SK-N-SH treated with all-trans-retinoic acid at 6 μM for 48 hours (cell line): ENCODE results near the gene FGF10.

Experiments used
- ATAC-seq: fragments of 200-7000 bp; cut with Tn5 transposase; 3 replicates; pipeline ENCODE4 v1.9.1; 2020; ENCODE audit warnings: mild to moderate bottlenecking, moderate library complexity
- ARNTL ChIP-seq: fragments of 450-650 bp; formaldehyde crosslinking; IDR thresholded peaks from 2 replicates; pipeline ENCODE4 v1.5.0; 2020; ENCODE audit warnings: low read depth, mild to moderate bottlenecking, moderate library complexity, borderline replicate concordance
- BACH2 ChIP-seq: fragments of 250-450 bp; sonication (Bioruptor Pico); IDR thresholded peaks from 2 replicates; pipeline ENCODE4 v1.9.0; 2021; ENCODE audit warnings: mild to moderate bottlenecking, borderline replicate concordance
- CREB5 ChIP-seq: fragments of 250-450 bp; sonication (Bioruptor Pico); IDR thresholded peaks from 2 replicates; pipeline ENCODE4 v1.5.1; 2020; ENCODE audit warnings: low read depth, mild to moderate bottlenecking, moderate library complexity
- CSDC2 ChIP-seq: fragments of 250-450 bp; sonication (Bioruptor Pico); IDR thresholded peaks from 2 replicates; pipeline ENCODE4 v1.5.0; 2020; ENCODE audit warnings: mild to moderate bottlenecking, moderate library complexity
- CSRNP3 ChIP-seq: fragments of 250-450 bp; sonication (Bioruptor Pico); IDR thresholded peaks from 2 replicates; pipeline ENCODE4 v1.5.1; 2021; ENCODE audit warnings: mild to moderate bottlenecking, moderate library complexity
- ESRRG ChIP-seq: fragments of 250-450 bp; sonication (Bioruptor Pico); IDR thresholded peaks from 2 replicates; pipeline ENCODE4 v1.6.1; 2021; ENCODE audit warnings: mild to moderate bottlenecking
- GLIS3 ChIP-seq: fragments of 250-450 bp; sonication (Bioruptor Pico); IDR thresholded peaks from 2 replicates; pipeline ENCODE4 v1.5.0; 2020; ENCODE audit warnings: mild to moderate bottlenecking, moderate library complexity
- ISL1 ChIP-seq: fragments of 250-450 bp; sonication (Bioruptor Pico); IDR thresholded peaks from 2 replicates; pipeline ENCODE4 v2.1.2; 2022; ENCODE audit warnings: mild to moderate bottlenecking, moderate library complexity
- OSR1 ChIP-seq: fragments of 250-450 bp; sonication (Bioruptor Pico); IDR thresholded peaks from 2 replicates; pipeline ENCODE4 v1.8.0; 2022; ENCODE audit warnings: moderate library complexity, mild to moderate bottlenecking, inconsistent platforms
- PPARA ChIP-seq: fragments of 250-450 bp; sonication (Bioruptor Pico); IDR thresholded peaks from 2 replicates; pipeline ENCODE4 v1.5.0; 2020; ENCODE audit warnings: mild to moderate bottlenecking, borderline replicate concordance
- RARB ChIP-seq: fragments of 250-450 bp; sonication (Bioruptor Pico); IDR thresholded peaks from 2 replicates; pipeline ENCODE4 v1.8.0; 2021; ENCODE audit warnings: mild to moderate bottlenecking, moderate library complexity
- SNAI2 ChIP-seq: fragments of 250-450 bp; sonication (Bioruptor Pico); IDR thresholded peaks from 2 replicates; pipeline ENCODE4 v1.5.0; 2020; ENCODE audit warnings: mild to moderate bottlenecking, moderate library complexity
- TOX ChIP-seq: fragments of 250-450 bp; sonication (Bioruptor Pico); IDR thresholded peaks from 2 replicates; pipeline ENCODE4 v1.8.0; 2021; ENCODE audit warnings: mild to moderate bottlenecking, moderate library complexity, borderline replicate concordance
- ZFP3 ChIP-seq: fragments of 250-450 bp; sonication (Bioruptor Pico); IDR thresholded peaks from 2 replicates; pipeline ENCODE4 v1.5.0; 2020; ENCODE audit warnings: mild to moderate bottlenecking, moderate library complexity
- ZFP30 ChIP-seq: fragments of 450-650 bp; formaldehyde crosslinking; IDR thresholded peaks from 2 replicates; pipeline ENCODE4 v1.5.0; 2022; ENCODE audit warnings: mild to moderate bottlenecking, moderate library complexity
- ZNF565 ChIP-seq: fragments of 450-650 bp; formaldehyde crosslinking; conservative IDR thresholded peaks from 2 replicates; pipeline ENCODE4 v1.5.0; 2020; ENCODE audit warnings: low read depth, mild to moderate bottlenecking, moderate library complexity
- ZNF70 ChIP-seq: fragments of 450-650 bp; formaldehyde crosslinking; IDR thresholded peaks from 2 replicates; pipeline ENCODE4 v1.5.0; 2020; ENCODE audit warnings: mild to moderate bottlenecking, moderate library complexity
- TF ChIP-seq, protein P1 (sequence below): fragments of 250-450 bp; sonication (Bioruptor Pico); IDR thresholded peaks from 2 replicates; pipeline ENCODE4 v1.8.0; 2020; ENCODE audit warnings: mild to moderate bottlenecking, moderate library complexity, borderline replicate concordance
- TF ChIP-seq, protein P2 (sequence below): fragments of 250-450 bp; sonication (Bioruptor Pico); IDR thresholded peaks from 2 replicates; pipeline ENCODE4 v1.8.0; 2021; ENCODE audit warnings: low read depth, mild to moderate bottlenecking, moderate library complexity, borderline replicate concordance

FGF10 gene

DNA sequence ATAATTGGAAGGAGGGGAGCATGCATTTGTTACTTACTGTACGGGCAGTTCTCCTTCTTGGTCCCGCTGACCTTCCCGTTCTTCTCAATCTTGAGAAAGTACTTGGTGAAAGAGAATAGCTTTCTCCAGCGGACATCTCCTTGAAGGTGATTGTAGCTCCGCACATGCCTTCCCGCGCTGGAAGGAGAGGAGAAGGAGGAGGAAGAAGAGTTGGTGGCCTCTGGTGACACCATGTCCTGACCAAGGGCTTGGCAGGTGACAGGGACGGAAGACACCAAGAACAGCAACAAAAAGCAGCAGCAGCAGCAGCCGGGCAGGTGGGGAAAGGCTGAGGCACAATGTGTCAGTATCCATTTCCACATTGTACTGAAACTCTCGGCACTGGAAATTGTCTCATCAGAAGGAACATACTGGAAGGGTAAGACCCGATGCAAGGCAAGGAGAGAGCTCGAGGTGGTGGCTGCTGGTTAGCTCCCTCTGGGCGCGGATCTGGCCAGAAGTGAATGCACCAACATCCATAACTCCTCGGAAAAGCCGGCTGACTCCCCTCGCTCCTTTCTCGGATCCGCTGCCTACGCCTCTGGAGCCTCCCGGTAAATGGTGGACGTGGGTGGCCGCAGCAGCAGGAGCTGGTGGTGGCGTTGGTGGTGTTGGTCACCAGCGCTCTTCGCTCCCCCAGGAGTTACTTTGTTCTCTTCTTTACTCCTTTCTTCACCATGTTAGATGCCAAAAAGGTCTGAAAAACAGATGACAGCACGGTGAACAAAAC lies 715 bp downstream of the FGF10 start (continued):
- no peak for TF ChIP-seq CSRNP3 (CRISPR knock-in tag)

DNA sequence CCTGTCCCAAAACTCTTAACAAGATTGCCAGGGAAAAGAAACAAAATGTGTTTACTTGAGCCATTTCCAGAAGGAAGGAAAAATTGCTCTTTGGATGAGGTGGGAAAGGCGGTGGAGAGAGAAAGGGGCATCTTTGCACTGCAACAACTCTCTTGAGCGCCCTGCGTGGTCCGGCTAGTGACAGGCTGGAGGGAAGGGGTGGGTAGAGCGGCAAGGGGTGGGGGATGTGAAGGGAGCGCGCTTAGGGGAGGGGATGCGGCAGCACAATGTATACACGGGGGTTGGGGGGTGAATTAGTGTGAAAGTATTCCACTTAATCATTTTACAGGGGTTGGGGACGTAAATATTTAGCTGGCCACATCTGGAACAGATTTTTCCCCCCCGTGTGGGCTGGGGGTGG lies 1.3 kb downstream of the FGF10 start:
- TF ChIP-seq CREB5 (CRISPR knock-in tag), result no peak
- no peak for TF ChIP-seq CSRNP3 (CRISPR knock-in tag)
- TF ChIP-seq TOX (CRISPR knock-in tag), result no peak
- ATAC-seq, result no peak

DNA sequence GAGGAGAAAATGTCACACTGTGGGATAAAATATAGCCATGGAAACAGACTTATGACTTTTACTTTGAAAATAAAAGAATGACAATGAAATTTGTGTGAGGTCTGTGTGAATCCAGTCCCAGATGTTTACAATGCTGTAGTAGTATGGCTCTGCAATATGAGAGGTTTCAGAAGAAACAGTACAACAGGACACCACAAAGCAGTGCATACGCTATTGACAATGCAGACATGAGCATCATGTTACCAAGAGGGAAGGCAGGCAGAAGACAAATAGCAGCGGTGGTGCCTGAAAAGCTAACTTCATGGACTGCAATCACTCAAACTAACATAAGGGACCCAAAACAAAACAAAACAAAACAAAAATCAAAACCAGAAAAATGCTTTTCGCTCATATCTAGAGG lies 1.8 kb downstream of the FGF10 start:
- TF ChIP-seq, protein P1, sequence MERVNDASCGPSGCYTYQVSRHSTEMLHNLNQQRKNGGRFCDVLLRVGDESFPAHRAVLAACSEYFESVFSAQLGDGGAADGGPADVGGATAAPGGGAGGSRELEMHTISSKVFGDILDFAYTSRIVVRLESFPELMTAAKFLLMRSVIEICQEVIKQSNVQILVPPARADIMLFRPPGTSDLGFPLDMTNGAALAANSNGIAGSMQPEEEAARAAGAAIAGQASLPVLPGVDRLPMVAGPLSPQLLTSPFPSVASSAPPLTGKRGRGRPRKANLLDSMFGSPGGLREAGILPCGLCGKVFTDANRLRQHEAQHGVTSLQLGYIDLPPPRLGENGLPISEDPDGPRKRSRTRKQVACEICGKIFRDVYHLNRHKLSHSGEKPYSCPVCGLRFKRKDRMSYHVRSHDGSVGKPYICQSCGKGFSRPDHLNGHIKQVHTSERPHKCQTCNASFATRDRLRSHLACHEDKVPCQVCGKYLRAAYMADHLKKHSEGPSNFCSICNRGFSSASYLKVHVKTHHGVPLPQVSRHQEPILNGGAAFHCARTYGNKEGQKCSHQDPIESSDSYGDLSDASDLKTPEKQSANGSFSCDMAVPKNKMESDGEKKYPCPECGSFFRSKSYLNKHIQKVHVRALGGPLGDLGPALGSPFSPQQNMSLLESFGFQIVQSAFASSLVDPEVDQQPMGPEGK (CRISPR knock-in tag), result no peak
- TF ChIP-seq, protein P2, sequence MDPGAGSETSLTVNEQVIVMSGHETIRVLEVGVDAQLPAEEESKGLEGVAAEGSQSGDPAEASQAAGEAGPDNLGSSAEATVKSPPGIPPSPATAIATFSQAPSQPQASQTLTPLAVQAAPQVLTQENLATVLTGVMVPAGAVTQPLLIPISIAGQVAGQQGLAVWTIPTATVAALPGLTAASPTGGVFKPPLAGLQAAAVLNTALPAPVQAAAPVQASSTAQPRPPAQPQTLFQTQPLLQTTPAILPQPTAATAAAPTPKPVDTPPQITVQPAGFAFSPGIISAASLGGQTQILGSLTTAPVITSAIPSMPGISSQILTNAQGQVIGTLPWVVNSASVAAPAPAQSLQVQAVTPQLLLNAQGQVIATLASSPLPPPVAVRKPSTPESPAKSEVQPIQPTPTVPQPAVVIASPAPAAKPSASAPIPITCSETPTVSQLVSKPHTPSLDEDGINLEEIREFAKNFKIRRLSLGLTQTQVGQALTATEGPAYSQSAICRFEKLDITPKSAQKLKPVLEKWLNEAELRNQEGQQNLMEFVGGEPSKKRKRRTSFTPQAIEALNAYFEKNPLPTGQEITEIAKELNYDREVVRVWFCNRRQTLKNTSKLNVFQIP (CRISPR knock-in tag), result no peak
- TF ChIP-seq OSR1 (CRISPR knock-in tag), result no peak
- no peak for ATAC-seq

DNA sequence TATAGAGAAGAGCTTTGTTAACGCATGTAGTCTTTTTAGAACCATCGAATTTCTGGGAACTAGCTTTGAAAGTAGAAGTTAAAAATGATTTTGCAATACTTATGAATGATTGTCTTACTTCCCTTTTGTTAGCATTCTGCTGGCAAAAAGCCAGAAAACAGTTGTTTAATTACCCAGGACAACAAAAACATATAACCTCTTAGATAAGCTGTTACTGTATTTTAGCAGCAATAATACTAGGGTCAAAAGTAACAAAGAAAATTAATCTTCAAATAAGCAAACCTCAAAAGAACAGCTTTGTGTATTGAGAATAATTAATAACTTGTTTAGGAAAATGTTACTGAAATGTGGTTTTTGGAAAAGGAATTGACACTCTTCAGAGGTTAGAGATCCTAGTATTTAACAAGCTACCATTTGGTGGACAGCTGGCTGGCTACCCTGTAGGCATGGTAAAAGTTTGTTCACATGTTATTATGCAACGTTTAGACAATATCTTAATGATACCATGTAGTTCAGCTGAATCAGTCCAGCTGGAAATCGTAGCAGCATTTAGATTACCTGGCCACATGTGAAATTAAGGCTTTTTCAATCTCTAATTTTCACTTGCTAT lies 3.8 kb downstream of the FGF10 start:
- no peak for ATAC-seq
- no peak for TF ChIP-seq ISL1 (CRISPR knock-in tag)
- TF ChIP-seq CSDC2 (CRISPR knock-in tag), result no peak
- no peak for TF ChIP-seq PPARA
- TF ChIP-seq CREB5 (CRISPR knock-in tag), result no peak
- no peak for TF ChIP-seq SNAI2
- TF ChIP-seq ZNF565, result no peak
- TF ChIP-seq, protein P2 (CRISPR knock-in tag), result no peak
- no peak for TF ChIP-seq TOX (CRISPR knock-in tag)
- TF ChIP-seq BACH2 (CRISPR knock-in tag), result no peak
- TF ChIP-seq RARB (CRISPR knock-in tag), result no peak
- no peak for TF ChIP-seq ZFP3 (CRISPR knock-in tag)
- no peak for TF ChIP-seq CSRNP3 (CRISPR knock-in tag)
- no peak for TF ChIP-seq ZFP30
- TF ChIP-seq ZNF70 (CRISPR knock-in tag), result no peak
- TF ChIP-seq ARNTL, result no peak
- TF ChIP-seq, protein P1 (CRISPR knock-in tag), result no peak
- no peak for TF ChIP-seq GLIS3 (CRISPR knock-in tag)
- TF ChIP-seq ESRRG (CRISPR knock-in tag), result no peak
